Fibroblast of lung (primary cell): ENCODE measurements around the gene MRC1. TPM values are rescaled to one million over a fixed set of nuclear protein-coding genes. Genes with fewer than 3 reads are reported as not detected.

ENCODE experiments used
- DNase-seq, 2 donors: peaks; one replicate each; pipeline versions ENCODE4 v3.0.0 to v3.0.0-alpha.2; 2010; ENCODE audit warnings: low read depth in 2 of 2
- H2AFZ ChIP-seq: 2 replicates; pipeline ENCODE4 v1.5.1; 2012; ENCODE audit warnings: low read length, control low read depth, inconsistent platforms
- H3K27ac ChIP-seq: 2 replicates; pipeline ENCODE4 v1.5.1; 2011; ENCODE audit warnings: low read length, control low read depth; ENCODE audit not compliant: insufficient read depth
- H3K27me3 ChIP-seq: 2 replicates; pipeline ENCODE4 v1.5.1; 2011; ENCODE audit warnings: mild to moderate bottlenecking, low read length; ENCODE audit not compliant: control insufficient read depth, insufficient read depth
- H3K36me3 ChIP-seq: 2 replicates; pipeline ENCODE4 v1.5.1; 2011; ENCODE audit warnings: low read length; ENCODE audit not compliant: control insufficient read depth, insufficient read depth
- H3K4me1 ChIP-seq: 2 replicates; pipeline ENCODE4 v1.5.1; 2011; ENCODE audit warnings: low read length; ENCODE audit not compliant: control insufficient read depth, insufficient read depth; ENCODE audit errors: extremely low read depth
- H3K4me2 ChIP-seq: 2 replicates; pipeline ENCODE4 v1.5.1; 2011; ENCODE audit warnings: low read length, control low read depth; ENCODE audit not compliant: insufficient read depth; ENCODE audit errors: extremely low read depth
- H3K4me3 ChIP-seq, 4 experiments: fragments of 200-600 bp in 1 of 4; sonication (generic) in 1 of 4; replicated peaks in 1 of 4; 2 replicates each; pipeline ENCODE4 v1.5.1; 2011 to 2016; ENCODE audit warnings: low read length in 4 of 4, low read depth in 3 of 4, mild to moderate bottlenecking in 3 of 4, control low read depth in 2 of 4, inconsistent platforms in 1 of 4, mixed read lengths in 1 of 4; ENCODE audit not compliant: insufficient read depth in 1 of 4; ENCODE audit errors: control extremely low read depth in 1 of 4
- H3K79me2 ChIP-seq: 2 replicates; pipeline ENCODE4 v1.5.1; 2012; ENCODE audit warnings: mild to moderate bottlenecking, low read length, inconsistent platforms; ENCODE audit not compliant: control insufficient read depth, insufficient read depth
- H3K9ac ChIP-seq: 2 replicates; pipeline ENCODE4 v1.5.1; 2011; ENCODE audit warnings: mild to moderate bottlenecking, low read length, control low read depth; ENCODE audit not compliant: insufficient read depth
- H3K9me3 ChIP-seq: 2 replicates; pipeline ENCODE4 v1.5.1; 2012; ENCODE audit warnings: low read depth, low read length; ENCODE audit not compliant: control insufficient read depth, insufficient read depth
- H4K20me1 ChIP-seq: 2 replicates; pipeline ENCODE4 v1.5.1; 2011; ENCODE audit warnings: low read length; ENCODE audit not compliant: control insufficient read depth, insufficient read depth; ENCODE audit errors: extremely low read depth
- EZH2 ChIP-seq: IDR thresholded peaks from 2 replicates; pipeline ENCODE4 v1.5.1; 2012; ENCODE audit warnings: low read length, control low read depth, mild to moderate bottlenecking; ENCODE audit errors: missing control alignments
- polyA plus RNA-seq, 2 donors: library from polyadenylated mRNA; depleted of rRNA in 1 of 2; stranded (reverse) in 1 of 2; unstranded in 1 of 2; fragments of >200 nt; gene quantifications; 2 replicates each; pipeline ENCODE4 v1.2.1, GENCODE V29; 2011 to 2012; ENCODE audit warnings: missing spikeins in 1 of 2
- total RNA-seq: library from RNA; depleted of rRNA; stranded (reverse); fragments of >200 nt; gene quantifications from 2 replicates; pipeline ENCODE4 v1.2.1, GENCODE V29; 2014
- TF ChIP-seq, protein P1 (sequence below), 2 donors: IDR thresholded peaks in 1 of 2; conservative IDR thresholded peaks in 1 of 2; 1 replicate in 1 of 2; 2 replicates in 1 of 2; pipeline ENCODE4 v1.5.1; 2011 to 2012; ENCODE audit warnings: low read length in 2 of 2, control low read depth in 1 of 2, inconsistent platforms in 1 of 2, low read depth in 1 of 2, mild to moderate bottlenecking in 1 of 2

MRC1 gene
- total and polyA plus RNA-seq, 2 donors (not counting 1 experiment from before 2014, with no cell fraction given): 0.01 TPM; not detected in 1

DNA sequence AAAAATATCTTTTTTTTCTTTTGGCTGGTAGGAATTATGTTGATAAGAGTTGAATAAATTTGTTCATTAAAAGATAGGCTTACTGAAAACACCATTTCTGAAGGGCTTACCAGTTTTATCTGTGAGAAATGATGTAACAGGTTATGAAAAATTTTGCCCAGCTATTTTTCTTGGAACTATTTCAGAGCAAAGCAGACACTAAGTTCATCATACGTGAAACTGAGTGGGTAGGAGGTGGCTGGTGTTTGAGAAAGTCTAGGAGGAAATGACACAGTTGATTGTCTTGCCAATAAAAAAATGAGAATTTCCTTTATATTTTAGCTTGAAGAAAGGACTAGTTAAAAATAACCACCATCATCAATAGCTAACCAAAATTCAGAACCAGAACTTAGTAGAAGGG is 6.2 kb upstream of the MRC1 start:
- Histone ChIP-seq H3K9ac (no peak overlapping the region), H3K36me3 (no peaks in the 10 kb centered on the region), H3K79me2 (no peaks in the 10 kb centered on the region), H4K20me1 (no peaks in the 10 kb centered on the region), H3K27ac (no peak overlapping the region), H3K27me3 (no peaks in the 10 kb centered on the region), H3K9me3 (no peaks in the 10 kb centered on the region), H3K4me1 (no peaks in the 10 kb centered on the region), H3K4me2 (no peak overlapping the region), H3K4me3 (no peak overlapping the region), H2AFZ (no peak overlapping the region)
- peak in 1 of 2 donors; percentile 44 for DNase-seq
- TF ChIP-seq EZH2: no peak
- TF ChIP-seq, protein P1, sequence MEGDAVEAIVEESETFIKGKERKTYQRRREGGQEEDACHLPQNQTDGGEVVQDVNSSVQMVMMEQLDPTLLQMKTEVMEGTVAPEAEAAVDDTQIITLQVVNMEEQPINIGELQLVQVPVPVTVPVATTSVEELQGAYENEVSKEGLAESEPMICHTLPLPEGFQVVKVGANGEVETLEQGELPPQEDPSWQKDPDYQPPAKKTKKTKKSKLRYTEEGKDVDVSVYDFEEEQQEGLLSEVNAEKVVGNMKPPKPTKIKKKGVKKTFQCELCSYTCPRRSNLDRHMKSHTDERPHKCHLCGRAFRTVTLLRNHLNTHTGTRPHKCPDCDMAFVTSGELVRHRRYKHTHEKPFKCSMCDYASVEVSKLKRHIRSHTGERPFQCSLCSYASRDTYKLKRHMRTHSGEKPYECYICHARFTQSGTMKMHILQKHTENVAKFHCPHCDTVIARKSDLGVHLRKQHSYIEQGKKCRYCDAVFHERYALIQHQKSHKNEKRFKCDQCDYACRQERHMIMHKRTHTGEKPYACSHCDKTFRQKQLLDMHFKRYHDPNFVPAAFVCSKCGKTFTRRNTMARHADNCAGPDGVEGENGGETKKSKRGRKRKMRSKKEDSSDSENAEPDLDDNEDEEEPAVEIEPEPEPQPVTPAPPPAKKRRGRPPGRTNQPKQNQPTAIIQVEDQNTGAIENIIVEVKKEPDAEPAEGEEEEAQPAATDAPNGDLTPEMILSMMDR (conservative IDR thresholded peaks at IDR 0.05 in 1 of 2, IDR thresholded peaks at IDR 0.05 in 1 of 2; ENCODE audit: low read depth in 1 of 2, low read length in 2 of 2): no peak

DNA sequence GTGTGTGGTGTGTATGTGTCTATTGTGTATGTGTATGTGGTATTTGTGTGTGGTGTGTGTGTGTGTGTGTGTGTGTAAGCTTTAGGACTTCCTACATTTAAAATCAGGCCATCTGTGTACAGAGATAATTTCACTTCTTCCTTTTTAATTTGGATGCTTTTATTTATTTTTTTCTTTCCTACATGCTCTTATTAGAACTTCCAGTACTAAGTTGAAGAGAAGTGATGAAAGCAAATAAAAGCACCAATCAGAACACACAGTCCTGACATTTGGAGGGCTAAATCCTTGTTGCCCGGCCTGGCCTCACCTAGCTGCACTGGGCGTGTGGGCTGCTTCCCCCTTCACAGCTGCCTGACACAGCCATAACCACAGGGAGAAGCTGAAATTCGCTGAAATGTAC is 3.8 kb upstream of the MRC1 start:
- H3K27me3 ChIP-seq: no peaks in the 10 kb centered on the region
- H3K4me3 ChIP-seq: no peak overlapping the region
- H3K4me2 ChIP-seq: no peak overlapping the region
- no peak overlapping the region for H3K27ac ChIP-seq
- no peaks in the 10 kb centered on the region for H3K36me3 ChIP-seq
- no peak for DNase-seq
- no peaks in the 10 kb centered on the region for H3K79me2 ChIP-seq
- no peak overlapping the region for H3K9ac ChIP-seq
- TF ChIP-seq, protein P1 (conservative IDR thresholded peaks at IDR 0.05 in 1 of 2, IDR thresholded peaks at IDR 0.05 in 1 of 2; ENCODE audit: low read depth in 1 of 2, low read length in 2 of 2): no peak
- TF ChIP-seq EZH2: no peak
- no peaks in the 10 kb centered on the region for H3K4me1 ChIP-seq
- no peak overlapping the region for H2AFZ ChIP-seq
- no peaks in the 10 kb centered on the region for H3K9me3 ChIP-seq
- H4K20me1 ChIP-seq: no peaks in the 10 kb centered on the region

DNA sequence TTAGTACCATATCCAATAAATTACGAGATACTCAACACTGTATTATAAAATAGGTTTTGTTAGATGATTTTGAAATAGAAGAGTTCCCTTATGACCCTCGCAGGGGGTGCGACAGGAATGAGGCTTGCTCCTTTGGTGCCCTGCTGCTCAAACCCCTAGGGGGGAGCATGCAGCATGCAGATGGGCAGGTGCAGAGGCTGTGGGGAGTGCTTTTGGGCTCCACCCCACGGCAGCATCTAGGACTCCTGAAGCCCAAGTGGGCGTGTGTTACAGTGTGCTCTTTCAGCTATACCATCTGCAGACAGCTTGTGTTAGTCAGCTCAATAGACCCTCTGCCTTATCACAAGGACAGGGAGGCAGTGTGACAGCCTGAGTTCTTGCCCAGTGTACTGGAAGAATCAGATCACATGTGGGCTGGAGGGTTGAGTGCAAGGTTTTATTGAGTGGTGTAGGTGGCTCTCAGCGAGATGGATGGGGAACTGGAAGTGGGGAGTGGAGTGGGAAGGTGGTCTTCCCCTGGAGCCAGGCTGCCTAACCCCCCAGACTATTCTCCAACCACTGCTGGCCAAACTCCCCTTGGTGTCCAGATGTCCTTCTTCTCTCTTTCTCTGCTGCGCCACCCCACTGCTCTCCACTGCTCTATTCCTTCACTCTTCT is 3.1 kb upstream of the MRC1 start:
- H3K27me3 ChIP-seq: no peaks in the 10 kb centered on the region
- H3K9me3 ChIP-seq: no peaks in the 10 kb centered on the region
- DNase-seq: no peak
- H3K4me3 ChIP-seq: no peak overlapping the region
- H3K9ac ChIP-seq: no peak overlapping the region
- no peaks in the 10 kb centered on the region for H4K20me1 ChIP-seq
- no peaks in the 10 kb centered on the region for H3K79me2 ChIP-seq
- no peak overlapping the region for H3K4me2 ChIP-seq
- no peaks in the 10 kb centered on the region for H3K4me1 ChIP-seq
- no peak overlapping the region for H2AFZ ChIP-seq
- H3K36me3 ChIP-seq: no peaks in the 10 kb centered on the region
- TF ChIP-seq EZH2: no peak
- TF ChIP-seq, protein P1 (conservative IDR thresholded peaks at IDR 0.05 in 1 of 2, IDR thresholded peaks at IDR 0.05 in 1 of 2; ENCODE audit: low read depth in 1 of 2, low read length in 2 of 2): no peak
- no peak overlapping the region for H3K27ac ChIP-seq
